Subcutaneous adipose tissue (tissue), 4 donors: ENCODE results near the gene HPGDS. TPM values are rescaled to one million over a fixed set of nuclear protein-coding genes. Genes with fewer than 3 reads are reported as not detected.

ENCODE experiments used
- CTCF ChIP-seq: fragments of 450-650 bp; IDR thresholded peaks from one replicate; pipeline ENCODE4 v1.5.1; 2016; ENCODE audit warnings: low read depth, mild to moderate bottlenecking, control low read depth, antibody characterized with exemption, moderate library complexity
- total RNA-seq, 4 donors: library from RNA; depleted of rRNA; stranded (reverse); fragments of >200 nt; gene quantifications; one replicate each; pipeline ENCODE4 v1.1.0, GENCODE V29; 2016

Gene HPGDS
- total RNA-seq, result 10 to 100 TPM in 1 of 4 donors, 1 to 10 TPM in 2, under 1 TPM in 1; 0.57 to 15.5 (median 6.7) TPM

DNA sequence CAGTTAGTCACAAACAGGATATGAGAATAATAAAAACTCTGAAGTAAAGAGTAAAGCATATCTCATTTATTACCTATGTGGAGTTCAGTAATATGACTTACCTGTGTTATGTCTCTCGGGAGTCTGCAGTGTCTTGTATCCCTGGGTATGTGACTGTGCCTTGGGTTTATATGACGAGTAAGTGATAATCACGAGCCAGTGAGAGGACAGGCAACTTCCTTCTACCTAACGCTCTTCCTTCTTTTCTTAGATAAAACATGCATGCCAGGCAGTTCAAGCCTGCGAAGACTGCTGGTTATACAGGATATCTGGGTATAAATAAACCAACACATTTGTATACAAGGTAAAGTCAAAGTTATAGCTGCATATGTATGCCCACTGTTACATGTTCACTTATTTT lies at the start of gene HPGDS:
Gene HPGDS, minus strand, starts transcription at position 143 of the 400 bp plus-strand sequence. CDS start 8,207 bp downstream, outside the sequence.
- TF ChIP-seq CTCF, result no peak

DNA sequence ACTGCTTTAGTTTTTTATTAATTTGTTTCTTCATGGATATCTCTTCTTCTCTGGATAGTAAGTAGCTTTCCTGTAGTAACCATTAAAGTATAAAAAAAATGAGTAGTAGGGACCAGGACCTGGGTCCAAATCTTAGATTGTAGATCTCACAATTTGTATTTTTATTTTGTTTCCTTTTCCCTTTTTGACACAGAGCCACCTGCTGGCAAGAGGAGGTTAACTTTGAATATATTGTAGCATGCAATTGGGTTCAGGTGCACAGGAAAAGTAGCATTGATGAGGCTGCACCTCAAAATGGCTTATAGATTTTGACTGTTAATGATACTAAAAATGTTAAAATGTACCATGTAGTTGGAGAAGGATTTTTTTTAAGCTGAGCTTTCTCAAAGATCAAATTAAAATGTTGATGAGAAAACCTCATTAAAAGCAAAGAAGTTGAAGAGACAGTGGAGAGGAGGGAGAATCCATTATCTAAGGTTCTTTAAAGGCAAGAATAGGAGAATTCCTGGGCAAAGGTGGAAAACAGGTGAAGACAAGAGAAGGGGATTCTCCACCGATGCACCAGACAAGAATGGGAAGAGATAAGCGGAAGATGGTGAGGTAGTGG lies 48.3 kb upstream of the HPGDS start:
- TF ChIP-seq CTCF, result no peak

DNA sequence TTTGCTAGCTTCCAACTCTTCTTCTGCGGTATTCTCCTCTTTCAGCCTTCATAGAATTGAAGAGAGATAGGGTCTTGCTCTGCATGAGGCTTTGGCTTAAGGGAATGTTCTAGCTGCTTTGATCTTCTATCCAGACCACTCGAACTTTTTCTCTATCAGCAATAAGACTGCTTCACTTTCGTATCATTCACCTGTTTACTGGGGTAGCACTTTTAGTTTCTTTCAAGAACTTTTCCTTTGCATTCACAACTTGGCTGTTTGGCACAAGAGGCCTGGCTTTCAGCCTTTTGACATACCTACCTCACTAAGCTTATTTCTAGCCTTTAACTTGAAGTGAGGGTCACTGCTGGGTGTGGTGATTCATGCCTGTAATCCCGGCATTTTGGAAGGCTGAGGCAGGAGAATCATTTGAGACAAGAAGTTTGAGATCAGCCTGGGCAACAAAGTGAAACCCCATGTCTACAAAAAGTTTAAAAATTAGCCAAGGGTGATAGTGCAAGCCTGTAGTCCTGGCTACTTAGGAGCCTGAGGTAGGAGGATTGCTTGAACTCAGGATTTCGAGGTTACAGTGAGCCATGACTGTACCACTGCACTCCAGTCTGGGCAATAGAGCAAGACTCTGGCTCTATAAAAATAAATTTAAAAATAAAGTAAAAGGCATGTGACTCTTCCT lies 47.1 kb upstream of the HPGDS start:
- no peak for TF ChIP-seq CTCF

DNA sequence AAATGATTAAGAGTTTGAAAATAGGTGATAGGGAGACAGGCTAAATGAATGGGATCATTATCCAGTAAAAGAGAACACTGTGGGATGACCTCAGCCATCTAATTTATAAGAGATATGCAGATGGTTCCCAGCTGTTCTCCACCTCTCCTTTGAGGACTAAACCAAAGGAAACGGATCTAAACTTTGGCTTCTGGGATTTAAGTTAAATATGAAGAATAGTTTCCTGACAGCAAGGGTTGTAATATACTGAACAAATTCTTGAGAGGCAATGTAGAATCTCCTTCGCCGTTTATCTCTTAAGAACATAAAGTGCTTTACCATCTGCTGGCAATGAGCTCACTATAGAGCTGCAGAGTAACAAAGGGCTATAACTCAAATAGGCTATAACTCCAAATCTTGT lies 35.4 kb upstream of the HPGDS start:
- TF ChIP-seq CTCF, result no peak

GRCh38 chr4:94377294-94377693 lies 34.7 kb upstream of the HPGDS start:
- no peak for TF ChIP-seq CTCF

- TF ChIP-seq CTCF, result no peak
These were observed 32.7 kb upstream of the HPGDS start for GRCh38 chr4:94375364-94375763.

GRCh38 chr4:94373752-94374151 lies 31.1 kb upstream of the HPGDS start:
- no peak for TF ChIP-seq CTCF
